ENCODE data around the gene PCGF3.

Gene PCGF3

GRCh38 chr4:792626-793092 is 87.0 kb downstream of the PCGF3 start:
- POLR2A ChIA-PET: no interaction called here

GRCh38 chr4:793093-793861 is 87.6 kb downstream of the PCGF3 start:
- ChIA-PET POLR2A (no interaction called here), CTCF (interaction anchor here (0.6 to 0.7 kb wide), 3 partner anchors 16 to 632 kb away, joined by 3 read pairs; no protein-coding TSS in a partner anchor)
- TF ChIP-seq ZIC2 (tag by site-specific recombination; IDR thresholded peaks at IDR 0.05) (peak; percentile 48; the same call in 1 of the 2 replicates), ZNF341 (tag by site-specific recombination; IDR thresholded peaks at IDR 0.05; ENCODE audit: low read depth) (0 out of 2 replicates have a peak, but pooled peaks have one; percentile 23), MYNN (tag by site-specific recombination; IDR thresholded peaks at IDR 0.05; ENCODE audit: borderline replicate concordance) (no peak), GLIS2 (tag by site-specific recombination; IDR thresholded peaks at IDR 0.05) (peak; percentile 31; the same call in 1 of the 2 replicates)
- Histone ChIP-seq H3K36me3 (ENCODE audit: control insufficient read depth in 2 of 2, insufficient read depth in 1 of 2, low read length in 2 of 2) (no peaks in the 10 kb centered on the region), H3K27ac (ENCODE audit: extremely low read depth, low read depth, low read length) (no peak overlapping the region), H3K4me3 (ENCODE audit: low read depth, low read length) (no peak overlapping the region), H3K9me3 (ENCODE audit: control insufficient read depth, insufficient read depth, low read depth, low read length) (no peaks in the 10 kb centered on the region), H3K4me1 (ENCODE audit: control insufficient read depth, insufficient read depth, low read length) (no peaks in the 10 kb centered on the region)

More at GRCh38 chr4:792626-793092, 87.0 kb downstream of the PCGF3 start:
- CTCF ChIA-PET: interaction anchor here (0.6 kb wide), 1 partner anchor 344 kb away, joined by 3 read pairs; no protein-coding TSS in a partner anchor
- no peak overlapping the region for H3K4me3 ChIP-seq (ENCODE audit: low read depth, low read length)
- H3K4me1 ChIP-seq (ENCODE audit: control insufficient read depth, insufficient read depth, low read length): no peaks in the 10 kb centered on the region
- no peak overlapping the region for H3K27ac ChIP-seq (ENCODE audit: extremely low read depth, low read depth, low read length)
- no peaks in the 10 kb centered on the region for H3K9me3 ChIP-seq (ENCODE audit: control insufficient read depth, insufficient read depth, low read depth, low read length)
- no peaks in the 10 kb centered on the region for H3K36me3 ChIP-seq (ENCODE audit: control insufficient read depth in 2 of 2, insufficient read depth in 1 of 2, low read length in 2 of 2)
- TF ChIP-seq WT1 (tag by site-specific recombination; IDR thresholded peaks at IDR 0.05) (no peak), ZSCAN5A (tag by site-specific recombination; IDR thresholded peaks at IDR 0.05) (no peak), ZNF473 (tag by site-specific recombination; IDR thresholded peaks at IDR 0.05) (no peak), SETDB1 (IDR thresholded peaks at IDR 0.05; ENCODE audit: insufficient read length, low read length) (no peak), ZNF639 (tag by site-specific recombination; IDR thresholded peaks at IDR 0.05) (no peak)

- ChIA-PET CTCF (interaction anchor here (0.6 to 0.7 kb wide), 2 partner anchors 15 to 631 kb away, joined by 3 read pairs; no protein-coding TSS in a partner anchor), POLR2A (interaction anchor here (0.8 kb wide), 1 partner anchor 12 kb away, joined by 3 read pairs; no protein-coding TSS in a partner anchor)
- TF ChIP-seq ZNF138 (tag by site-specific recombination; IDR thresholded peaks at IDR 0.05; ENCODE audit: borderline replicate concordance) (no peak), ZNF248 (tag by site-specific recombination; IDR thresholded peaks at IDR 0.05) (no peak)
- Histone ChIP-seq H3K36me3 (ENCODE audit: control insufficient read depth in 2 of 2, insufficient read depth in 1 of 2, low read length in 2 of 2) (no peaks in the 10 kb centered on the region), H3K9me3 (ENCODE audit: control insufficient read depth, insufficient read depth, low read depth, low read length) (no peaks in the 10 kb centered on the region), H3K27ac (ENCODE audit: extremely low read depth, low read depth, low read length) (no peak overlapping the region), H3K4me1 (ENCODE audit: control insufficient read depth, insufficient read depth, low read length) (no peaks in the 10 kb centered on the region), H3K4me3 (ENCODE audit: low read depth, low read length) (no peak overlapping the region)
Measured at GRCh38 chr4:793941-794621, 88.4 kb downstream of the PCGF3 start.

GRCh38 chr4:794900-795725 is 89.5 kb downstream of the PCGF3 start:
- CTCF ChIA-PET: no interaction called here
- no peaks in the 10 kb centered on the region for H3K9me3 ChIP-seq (ENCODE audit: control insufficient read depth, insufficient read depth, low read depth, low read length)
- H3K4me3 ChIP-seq (ENCODE audit: low read depth, low read length): no peak overlapping the region
- no peaks in the 10 kb centered on the region for H3K4me1 ChIP-seq (ENCODE audit: control insufficient read depth, insufficient read depth, low read length)
- no peak overlapping the region for H3K27ac ChIP-seq (ENCODE audit: extremely low read depth, low read depth, low read length)
- TF ChIP-seq GLIS1 (tag by site-specific recombination; IDR thresholded peaks at IDR 0.05) (peak; percentile 46), ZBTB7A (tag by site-specific recombination; IDR thresholded peaks at IDR 0.05; ENCODE audit: low read depth) (no peak)
- POLR2A ChIA-PET: interaction anchor here (0.8 kb wide), 1 partner anchor 13 kb away, joined by 3 read pairs; no protein-coding TSS in a partner anchor
- H3K36me3 ChIP-seq (ENCODE audit: control insufficient read depth in 2 of 2, insufficient read depth in 1 of 2, low read length in 2 of 2): no peaks in the 10 kb centered on the region
